Measurements from ENCODE around the gene GREB1.
A peak's percentile ranks its signal among the peaks of the same experiment; 100 is the strongest.

Gene GREB1

GRCh38 chr2:11687736-11688135 is 153.9 kb downstream of the GREB1 start:
- DNase-seq: no peak

- peak; percentile 87 to 94 for DNase-seq
These were observed 154.6 kb downstream of the GREB1 start for GRCh38 chr2:11688222-11689069.

DNA sequence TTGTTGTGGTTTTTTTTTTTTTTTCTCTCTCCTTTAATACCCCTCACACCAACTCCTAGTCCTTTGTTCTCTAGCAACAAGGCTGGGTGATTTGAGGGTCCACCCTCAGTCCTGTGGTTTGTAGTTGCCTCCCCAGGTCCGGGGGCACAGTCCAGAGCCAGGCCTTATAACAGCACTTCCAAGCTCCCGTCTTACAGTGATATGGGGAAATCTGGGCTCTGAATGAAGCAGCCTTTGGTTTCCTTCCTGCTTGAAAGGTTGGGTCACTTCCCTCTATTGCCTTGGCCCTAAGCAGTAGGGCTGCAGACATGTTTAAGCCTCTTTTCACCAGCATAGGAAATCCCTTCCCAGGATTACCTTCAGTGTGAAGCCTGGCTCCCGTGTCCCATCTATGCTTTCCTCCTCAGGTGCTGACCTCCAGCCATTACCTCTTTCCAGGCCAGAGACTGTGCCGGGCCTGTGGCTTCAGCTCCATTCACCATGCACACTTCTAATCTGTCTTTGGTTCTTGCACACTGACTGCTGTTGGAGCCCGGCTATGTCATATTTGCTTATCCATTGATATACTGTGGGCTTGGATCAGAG is 157.3 kb downstream of the GREB1 start:
- peak; percentile 76 to 80 for DNase-seq
